Measurements from ENCODE around the gene PPFIBP2.

PPFIBP2 gene

GRCh38 chr11:7527029-7527428 is 13.2 kb downstream of the PPFIBP2 start:
- ATAC-seq: no peak
- TF ChIP-seq ZNF8 (CRISPR knock-in tag; IDR thresholded peaks at IDR 0.05) (no peak), PPARA (CRISPR knock-in tag; IDR thresholded peaks at IDR 0.05; ENCODE audit: borderline replicate concordance) (no peak), CSRNP3 (CRISPR knock-in tag; IDR thresholded peaks at IDR 0.05) (no peak), GLIS3 (CRISPR knock-in tag; IDR thresholded peaks at IDR 0.05) (no peak), BACH2 (CRISPR knock-in tag; IDR thresholded peaks at IDR 0.05; ENCODE audit: borderline replicate concordance) (no peak), PATZ1 (CRISPR knock-in tag; IDR thresholded peaks at IDR 0.05; ENCODE audit: borderline replicate concordance) (no peak), ESRRG (CRISPR knock-in tag; IDR thresholded peaks at IDR 0.05) (no peak), ZNF70 (CRISPR knock-in tag; IDR thresholded peaks at IDR 0.05) (no peak), CREB5 (CRISPR knock-in tag; IDR thresholded peaks at IDR 0.05; ENCODE audit: low read depth) (no peak), ZNF565 (CRISPR knock-in tag; conservative IDR thresholded peaks at IDR 0.05; ENCODE audit: low read depth) (no peak), TCF4 (CRISPR knock-in tag; IDR thresholded peaks at IDR 0.05; ENCODE audit: borderline replicate concordance) (no peak), ZFP3 (CRISPR knock-in tag; IDR thresholded peaks at IDR 0.05) (no peak), TOX (CRISPR knock-in tag; IDR thresholded peaks at IDR 0.05; ENCODE audit: borderline replicate concordance) (no peak), POU6F1 (CRISPR knock-in tag; IDR thresholded peaks at IDR 0.05; ENCODE audit: borderline replicate concordance, low read depth) (no peak), RARB (CRISPR knock-in tag; IDR thresholded peaks at IDR 0.05) (no peak), ISL1 (CRISPR knock-in tag; IDR thresholded peaks at IDR 0.05) (no peak), CSDC2 (CRISPR knock-in tag; IDR thresholded peaks at IDR 0.05) (no peak), SNAI2 (CRISPR knock-in tag; IDR thresholded peaks at IDR 0.05) (no peak), ZC3H10 (CRISPR knock-in tag; IDR thresholded peaks at IDR 0.05) (no peak)
- TF ChIP-seq, protein P1, sequence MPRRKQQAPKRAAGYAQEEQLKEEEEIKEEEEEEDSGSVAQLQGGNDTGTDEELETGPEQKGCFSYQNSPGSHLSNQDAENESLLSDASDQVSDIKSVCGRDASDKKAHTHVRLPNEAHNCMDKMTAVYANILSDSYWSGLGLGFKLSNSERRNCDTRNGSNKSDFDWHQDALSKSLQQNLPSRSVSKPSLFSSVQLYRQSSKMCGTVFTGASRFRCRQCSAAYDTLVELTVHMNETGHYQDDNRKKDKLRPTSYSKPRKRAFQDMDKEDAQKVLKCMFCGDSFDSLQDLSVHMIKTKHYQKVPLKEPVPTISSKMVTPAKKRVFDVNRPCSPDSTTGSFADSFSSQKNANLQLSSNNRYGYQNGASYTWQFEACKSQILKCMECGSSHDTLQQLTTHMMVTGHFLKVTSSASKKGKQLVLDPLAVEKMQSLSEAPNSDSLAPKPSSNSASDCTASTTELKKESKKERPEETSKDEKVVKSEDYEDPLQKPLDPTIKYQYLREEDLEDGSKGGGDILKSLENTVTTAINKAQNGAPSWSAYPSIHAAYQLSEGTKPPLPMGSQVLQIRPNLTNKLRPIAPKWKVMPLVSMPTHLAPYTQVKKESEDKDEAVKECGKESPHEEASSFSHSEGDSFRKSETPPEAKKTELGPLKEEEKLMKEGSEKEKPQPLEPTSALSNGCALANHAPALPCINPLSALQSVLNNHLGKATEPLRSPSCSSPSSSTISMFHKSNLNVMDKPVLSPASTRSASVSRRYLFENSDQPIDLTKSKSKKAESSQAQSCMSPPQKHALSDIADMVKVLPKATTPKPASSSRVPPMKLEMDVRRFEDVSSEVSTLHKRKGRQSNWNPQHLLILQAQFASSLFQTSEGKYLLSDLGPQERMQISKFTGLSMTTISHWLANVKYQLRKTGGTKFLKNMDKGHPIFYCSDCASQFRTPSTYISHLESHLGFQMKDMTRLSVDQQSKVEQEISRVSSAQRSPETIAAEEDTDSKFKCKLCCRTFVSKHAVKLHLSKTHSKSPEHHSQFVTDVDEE (CRISPR knock-in tag; IDR thresholded peaks at IDR 0.05): no peak

- ATAC-seq: no peak
- TF ChIP-seq CREB5 (CRISPR knock-in tag; IDR thresholded peaks at IDR 0.05; ENCODE audit: low read depth) (no peak), CSRNP3 (CRISPR knock-in tag; IDR thresholded peaks at IDR 0.05) (no peak), ZFP30 (CRISPR knock-in tag; IDR thresholded peaks at IDR 0.05) (no peak), ZNF70 (CRISPR knock-in tag; IDR thresholded peaks at IDR 0.05) (no peak), ZNF8 (CRISPR knock-in tag; IDR thresholded peaks at IDR 0.05) (no peak), ZNF565 (CRISPR knock-in tag; conservative IDR thresholded peaks at IDR 0.05; ENCODE audit: low read depth) (no peak), TCF4 (CRISPR knock-in tag; IDR thresholded peaks at IDR 0.05; ENCODE audit: borderline replicate concordance) (no peak), TOX (CRISPR knock-in tag; IDR thresholded peaks at IDR 0.05; ENCODE audit: borderline replicate concordance) (no peak), PPARA (CRISPR knock-in tag; IDR thresholded peaks at IDR 0.05; ENCODE audit: borderline replicate concordance) (no peak), POU6F1 (CRISPR knock-in tag; IDR thresholded peaks at IDR 0.05; ENCODE audit: borderline replicate concordance, low read depth) (no peak), GLIS3 (CRISPR knock-in tag; IDR thresholded peaks at IDR 0.05) (no peak), ISL1 (CRISPR knock-in tag; IDR thresholded peaks at IDR 0.05) (no peak), SNAI2 (CRISPR knock-in tag; IDR thresholded peaks at IDR 0.05) (no peak), BACH2 (CRISPR knock-in tag; IDR thresholded peaks at IDR 0.05; ENCODE audit: borderline replicate concordance) (no peak), RARB (CRISPR knock-in tag; IDR thresholded peaks at IDR 0.05) (no peak)
These were observed 14.8 kb downstream of the PPFIBP2 start for GRCh38 chr11:7528514-7529049.

Data from SK-N-SH treated with all-trans-retinoic acid at 6 μM for 48 hours (cell line).